ENCODE data around the gene USP36. TPM values are rescaled to one million over a fixed set of nuclear protein-coding genes. Genes with fewer than 3 reads are reported as not detected.
A peak's percentile ranks its signal among the peaks of the same experiment; 100 is the strongest.

USP36 gene
- total RNA-seq, 1 experiment from 2014 or later: 48.2 TPM

DNA sequence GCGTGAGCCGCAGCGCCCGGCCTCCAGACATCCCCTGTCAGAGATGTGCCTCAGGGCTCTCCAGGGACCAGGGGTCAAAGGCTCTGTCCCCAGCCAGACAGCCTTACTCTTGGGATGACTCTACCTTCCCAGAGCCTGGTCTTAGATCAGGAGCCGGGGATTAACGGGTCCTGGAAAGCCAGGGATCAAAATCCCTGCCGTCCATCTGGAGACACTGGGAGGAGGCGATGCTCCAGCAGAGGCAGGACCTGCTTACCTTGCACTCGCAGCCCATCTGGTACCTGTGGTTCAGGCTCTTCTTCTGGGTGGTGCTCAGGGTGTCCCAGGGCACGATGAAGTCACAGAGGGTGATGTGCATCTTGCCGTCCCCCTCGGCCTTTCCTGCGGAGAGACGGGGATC, 16.7 kb upstream of the USP36 start:
- H3K4me1 ChIP-seq: no peaks in the 10 kb centered on the region
- no peak overlapping the region for H3K4me3 ChIP-seq
- H3K27me3 ChIP-seq: no peaks in the 10 kb centered on the region
- no peak for DNase-seq
- no peaks in the 10 kb centered on the region for H3K9me3 ChIP-seq (replicated peaks)
- 0 out of 2 replicates have a peak, but pooled peaks cover 3% of the 10 kb centered on the region for H3K36me3 ChIP-seq
- no peak overlapping the region for H3K27ac ChIP-seq

- Histone ChIP-seq H3K9me3 (replicated peaks) (no peaks in the 10 kb centered on the region), H3K4me3 (no peak overlapping the region), H3K4me1 (no peaks in the 10 kb centered on the region), H3K27me3 (no peaks in the 10 kb centered on the region), H3K27ac (no peak overlapping the region), H3K36me3 (0 out of 2 replicates have a peak, but pooled peaks cover 3% of the 10 kb centered on the region)
- no peak for DNase-seq
Measured at GRCh38 chr17:78855561-78856165, 15.0 kb upstream of the USP36 start.

DNA sequence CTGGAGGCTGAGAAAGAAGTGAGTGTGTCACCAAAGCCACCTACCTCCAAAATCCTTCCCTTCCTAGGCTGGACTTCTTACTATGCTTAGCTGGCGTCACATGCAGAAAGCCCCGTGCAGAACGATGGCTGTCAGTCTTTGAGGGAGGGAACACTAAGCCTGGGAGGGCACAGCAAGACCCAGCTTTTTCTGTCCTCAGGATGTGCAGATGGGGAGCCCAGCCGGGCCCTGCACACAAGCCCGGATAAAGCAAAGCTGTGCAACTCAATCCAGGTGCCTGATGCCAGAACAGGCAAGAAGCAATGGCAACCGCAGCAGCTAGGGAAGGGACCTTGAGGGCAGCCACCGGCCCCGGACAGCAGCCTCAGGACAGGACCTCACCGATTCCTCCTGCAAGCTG, 13.9 kb upstream of the USP36 start:
- DNase-seq: no peak
- Histone ChIP-seq H3K27ac (no peak overlapping the region), H3K4me3 (no peak overlapping the region), H3K36me3 (0 out of 2 replicates have a peak, but pooled peaks cover 3% of the 10 kb centered on the region), H3K9me3 (replicated peaks) (no peaks in the 10 kb centered on the region), H3K27me3 (no peaks in the 10 kb centered on the region), H3K4me1 (no peaks in the 10 kb centered on the region)

DNA sequence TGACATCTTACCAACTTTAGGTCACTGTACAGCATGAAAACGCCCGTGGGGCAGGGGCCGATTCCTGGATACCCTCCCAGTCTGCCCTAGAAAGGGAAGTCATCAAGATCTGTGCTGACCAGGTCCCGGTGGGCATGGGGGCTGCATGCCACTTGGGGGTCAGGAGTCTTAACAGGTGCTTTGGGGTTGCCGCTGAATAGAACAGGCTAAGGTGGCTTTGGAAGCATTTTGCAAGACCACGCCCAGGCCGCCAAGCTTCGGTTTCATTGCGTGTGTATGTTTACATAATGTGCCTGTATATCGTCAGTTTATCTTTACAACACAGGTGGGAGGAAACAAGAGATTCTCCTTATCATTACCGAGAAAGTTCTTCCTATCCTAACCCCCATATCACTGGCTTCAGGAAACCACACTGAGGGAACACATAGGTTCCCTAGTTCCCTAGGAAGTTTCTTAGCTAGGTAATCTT, 13.3 kb upstream of the USP36 start:
- H3K9me3 ChIP-seq (replicated peaks): no peaks in the 10 kb centered on the region
- no peak overlapping the region for H3K4me3 ChIP-seq

DNA sequence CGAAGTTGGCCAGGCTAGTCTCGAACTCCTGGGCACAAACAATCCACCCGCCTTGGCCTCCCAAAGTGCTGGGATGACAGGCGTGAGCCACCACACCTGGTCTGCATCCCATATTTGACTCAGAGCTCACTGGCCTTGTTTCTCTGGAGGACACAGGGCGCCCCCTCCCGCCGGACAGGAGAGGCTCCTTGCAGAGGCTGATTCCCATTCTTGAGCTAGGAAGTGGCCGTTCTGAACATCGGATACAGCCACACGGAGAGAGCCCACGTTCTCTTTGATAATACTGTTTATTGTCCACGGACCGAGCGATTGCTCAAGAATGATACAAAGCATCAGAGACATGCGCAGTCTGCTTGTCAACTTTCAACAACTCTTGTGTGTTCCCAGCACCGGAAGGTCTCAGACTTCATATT, 12.1 kb upstream of the USP36 start:
- Histone ChIP-seq H3K36me3 (0 out of 2 replicates have a peak, but pooled peaks cover 3% of the 10 kb centered on the region), H3K4me3 (no peak overlapping the region), H3K27ac (no peak overlapping the region), H3K9me3 (replicated peaks) (no peaks in the 10 kb centered on the region), H3K4me1 (no peaks in the 10 kb centered on the region), H3K27me3 (no peaks in the 10 kb centered on the region)
- DNase-seq: no peak

More for the DNA sequence above, 13.3 kb upstream of the USP36 start:
- H3K27me3 ChIP-seq: no peaks in the 10 kb centered on the region
- H3K4me1 ChIP-seq: no peaks in the 10 kb centered on the region
- DNase-seq: no peak
- 0 out of 2 replicates have a peak, but pooled peaks cover 3% of the 10 kb centered on the region for H3K36me3 ChIP-seq
- H3K27ac ChIP-seq: no peak overlapping the region

DNA sequence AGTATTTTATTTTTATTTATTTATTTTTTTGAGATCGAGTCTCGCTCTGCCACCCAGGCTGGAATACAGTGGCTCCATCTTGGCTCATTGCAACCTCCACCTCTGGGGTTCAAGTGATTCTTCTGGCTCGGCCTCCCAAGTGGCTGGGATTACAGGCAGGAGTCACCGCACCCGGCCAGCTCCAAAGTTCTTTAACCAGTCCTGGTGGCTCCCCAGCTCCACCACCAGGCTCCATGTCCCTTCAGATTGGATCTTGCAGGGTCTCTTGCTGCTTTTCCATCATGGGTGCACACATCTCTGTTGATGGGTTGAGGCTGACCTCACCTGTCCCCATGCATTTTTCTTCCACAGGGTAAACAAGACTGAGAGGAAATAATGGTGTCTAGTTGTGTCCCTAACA, 8.4 kb upstream of the USP36 start:
- Histone ChIP-seq H3K9me3 (replicated peaks) (no peaks in the 10 kb centered on the region), H3K4me1 (no peaks in the 10 kb centered on the region), H3K36me3 (no peaks in the 10 kb centered on the region), H3K27me3 (no peaks in the 10 kb centered on the region), H3K27ac (no peak overlapping the region), H3K4me3 (no peak overlapping the region)
- DNase-seq: no peak

GRCh38 chr17:78847052-78847451, 6.4 kb upstream of the USP36 start:
- no peak overlapping the region for H3K27ac ChIP-seq
- DNase-seq: no peak
- H3K4me1 ChIP-seq: no peaks in the 10 kb centered on the region
- no peaks in the 10 kb centered on the region for H3K36me3 ChIP-seq
- H3K9me3 ChIP-seq (replicated peaks): no peaks in the 10 kb centered on the region
- H3K27me3 ChIP-seq: no peaks in the 10 kb centered on the region
- H3K4me3 ChIP-seq: no peak overlapping the region

DNA sequence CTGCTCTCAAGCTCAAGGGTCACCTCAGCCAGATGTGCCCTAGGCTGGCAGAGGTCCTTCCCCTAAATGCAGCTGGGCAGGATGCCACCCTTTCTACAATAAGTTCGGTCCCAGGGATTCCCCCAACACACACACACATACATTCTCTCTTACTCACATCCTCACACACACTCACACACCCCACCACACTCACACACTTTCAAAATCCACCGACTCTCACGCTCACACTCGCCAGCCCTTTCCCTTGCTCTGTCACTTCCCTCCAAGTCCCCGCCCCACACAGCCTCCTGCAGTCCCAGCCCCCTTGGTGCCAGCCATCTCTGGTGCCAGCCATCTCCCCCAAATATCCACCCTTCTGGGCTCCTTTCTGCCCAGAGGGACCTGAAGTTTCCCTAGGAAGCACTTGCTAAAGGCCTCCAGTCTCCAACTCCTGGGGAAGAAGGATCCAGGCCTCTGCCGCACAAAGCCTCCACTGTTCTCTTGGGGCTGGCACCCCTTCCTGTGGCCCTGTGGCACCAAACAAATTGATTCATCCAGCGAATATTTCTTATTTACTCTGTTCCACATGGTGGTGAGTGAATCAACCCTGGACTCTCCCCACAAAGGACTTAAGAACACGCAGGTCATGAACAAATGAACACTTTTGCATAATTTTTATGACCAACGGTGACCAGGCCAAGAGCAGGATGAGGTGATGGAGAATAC, 3.8 kb upstream of the USP36 start:
- peaks cover 3% of the 10 kb centered on the region; the same call in 1 of the 2 replicates for H3K4me1 ChIP-seq
- no peak for DNase-seq
- H3K36me3 ChIP-seq: no peaks in the 10 kb centered on the region
- H3K27ac ChIP-seq: no peak overlapping the region
- H3K4me3 ChIP-seq: no peak overlapping the region
- no peaks in the 10 kb centered on the region for H3K9me3 ChIP-seq (replicated peaks)
- no peaks in the 10 kb centered on the region for H3K27me3 ChIP-seq

DNA sequence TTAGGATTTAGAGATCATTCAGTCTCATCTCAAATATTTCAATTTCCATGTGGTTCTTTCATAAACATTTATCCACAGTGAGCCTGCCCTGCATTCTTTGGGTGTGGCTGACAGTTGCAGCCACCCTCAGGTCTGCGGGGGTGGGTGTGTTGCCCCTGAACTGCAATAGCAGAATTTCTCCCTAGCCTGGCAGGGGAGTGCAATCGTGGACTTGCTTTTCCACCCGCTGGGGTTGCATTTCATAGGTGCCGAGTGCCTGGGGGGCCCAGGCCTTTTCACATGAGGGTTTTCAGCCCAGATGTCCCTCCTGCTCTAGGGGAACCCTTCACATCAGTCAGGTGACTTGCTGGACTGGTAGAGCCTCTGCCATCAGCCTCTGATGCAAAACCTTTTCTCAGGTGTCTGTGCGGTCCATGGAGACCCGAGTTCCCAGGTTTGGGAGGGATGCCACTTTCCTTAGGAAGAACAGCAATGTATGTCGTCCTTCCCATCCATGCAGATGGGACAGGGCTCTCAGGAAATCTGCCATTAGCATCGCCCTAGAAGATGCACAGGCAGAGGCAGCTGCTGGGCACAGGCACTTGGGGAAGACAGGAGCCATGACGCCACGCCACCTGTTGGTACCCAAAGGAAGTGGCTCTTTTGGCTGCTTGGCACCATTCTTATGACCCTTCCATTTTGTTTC, 2.4 kb upstream of the USP36 start:
- Histone ChIP-seq H3K27me3 (no peaks in the 10 kb centered on the region), H3K27ac (no peak overlapping the region), H3K4me1 (peaks cover 9% of the 10 kb centered on the region), H3K36me3 (no peaks in the 10 kb centered on the region), H3K4me3 (no peak overlapping the region), H3K9me3 (replicated peaks) (no peaks in the 10 kb centered on the region)
- peak; percentile 71 to 86 for DNase-seq

DNA sequence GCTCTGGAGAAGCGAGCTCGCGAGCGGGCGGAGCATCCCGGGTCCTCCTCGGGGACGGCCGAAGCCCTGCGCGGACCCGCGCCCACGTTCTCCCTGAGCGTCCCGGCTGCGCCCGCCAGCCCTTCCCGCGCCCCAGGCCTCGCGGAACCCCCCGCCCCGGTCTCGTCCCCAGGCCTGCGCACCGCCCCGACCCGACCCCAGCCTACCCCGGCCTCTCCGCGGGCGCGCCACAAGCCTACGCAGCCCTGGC, 159 bp downstream of the USP36 start:
- Histone ChIP-seq H3K9me3 (replicated peaks) (no peaks in the 10 kb centered on the region), H3K4me1 (peaks cover 9% of the 10 kb centered on the region), H3K36me3 (peaks cover 24% of the 10 kb centered on the region), H3K27me3 (no peaks in the 10 kb centered on the region), H3K4me3 (peak overlapping the region; percentile 81), H3K27ac (peak overlapping the region; percentile 59)
- no peak for DNase-seq

- Histone ChIP-seq H3K4me1 (peaks cover 9% of the 10 kb centered on the region), H3K27me3 (no peaks in the 10 kb centered on the region), H3K4me3 (peak overlapping the region; percentile 81), H3K27ac (peak overlapping the region; percentile 59), H3K36me3 (peaks cover 29% of the 10 kb centered on the region), H3K9me3 (replicated peaks) (no peaks in the 10 kb centered on the region)
- DNase-seq: peak; percentile 42 to 54
Measured at GRCh38 chr17:78839762-78840529, 668 bp downstream of the USP36 start.

- Histone ChIP-seq H3K27me3 (no peaks in the 10 kb centered on the region), H3K27ac (no peak overlapping the region), H3K36me3 (peaks cover 36% of the 10 kb centered on the region), H3K4me1 (peaks cover 9% of the 10 kb centered on the region), H3K9me3 (replicated peaks) (no peaks in the 10 kb centered on the region), H3K4me3 (peak overlapping the region; percentile 81)
- no peak for DNase-seq
Measured at GRCh38 chr17:78839235-78839761, 1.3 kb downstream of the USP36 start.

- Histone ChIP-seq H3K27me3 (no peaks in the 10 kb centered on the region), H3K27ac (no peak overlapping the region), H3K4me1 (peaks cover 9% of the 10 kb centered on the region), H3K4me3 (no peak overlapping the region), H3K9me3 (replicated peaks) (no peaks in the 10 kb centered on the region), H3K36me3 (peaks cover 43% of the 10 kb centered on the region)
- no peak for DNase-seq
Measured at GRCh38 chr17:78838574-78839005, 2.0 kb downstream of the USP36 start.

- Histone ChIP-seq H3K4me3 (no peak overlapping the region), H3K27ac (no peak overlapping the region), H3K36me3 (peaks cover 62% of the 10 kb centered on the region), H3K9me3 (replicated peaks) (no peaks in the 10 kb centered on the region), H3K27me3 (no peaks in the 10 kb centered on the region), H3K4me1 (peaks cover 8% of the 10 kb centered on the region)
- no peak for DNase-seq
Measured at GRCh38 chr17:78836420-78837021, 4.1 kb downstream of the USP36 start.
